HL-60 (cell line): ENCODE results near the gene PSMF1.

Experiments used
- GABPA ChIP-seq: IDR thresholded peaks from 2 replicates; pipeline ENCODE4 v1.6.1; 2012; ENCODE audit warnings: low read depth
- POLR2AphosphoS5 ChIP-seq: IDR thresholded peaks from 2 replicates; pipeline ENCODE4 v1.6.1; 2012; ENCODE audit warnings: low read depth
- TF ChIP-seq, protein P1 (sequence below): IDR thresholded peaks from one replicate; pipeline ENCODE4 v1.5.1; 2011; ENCODE audit warnings: low read length, control low read depth, inconsistent platforms; ENCODE audit not compliant: insufficient read depth
- TF ChIP-seq, protein P2 (sequence below): IDR thresholded peaks from 2 replicates; pipeline ENCODE4 v1.6.1; 2012; ENCODE audit warnings: low read depth; ENCODE audit not compliant: insufficient replicate concordance

DNA sequence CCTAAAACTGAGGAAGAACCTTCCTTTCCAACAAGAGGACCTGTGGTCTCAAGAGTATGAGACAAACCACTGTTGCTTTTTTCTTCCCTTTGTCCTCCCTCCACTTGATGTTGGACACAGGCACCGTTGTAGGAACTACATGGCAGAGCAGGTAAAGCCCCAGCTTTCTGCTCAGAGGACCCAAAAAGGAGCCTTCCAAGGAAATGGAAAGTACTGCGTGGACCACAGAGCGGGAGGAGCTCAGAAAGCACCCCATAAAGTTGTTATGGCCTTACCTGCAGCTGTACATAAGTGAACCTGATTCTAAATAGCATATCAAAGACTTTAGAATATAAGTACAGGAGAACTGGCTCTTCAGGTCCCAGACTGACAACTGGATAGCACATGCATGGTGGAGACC is 36.9 kb downstream of the PSMF1 start:
- TF ChIP-seq, protein P1, sequence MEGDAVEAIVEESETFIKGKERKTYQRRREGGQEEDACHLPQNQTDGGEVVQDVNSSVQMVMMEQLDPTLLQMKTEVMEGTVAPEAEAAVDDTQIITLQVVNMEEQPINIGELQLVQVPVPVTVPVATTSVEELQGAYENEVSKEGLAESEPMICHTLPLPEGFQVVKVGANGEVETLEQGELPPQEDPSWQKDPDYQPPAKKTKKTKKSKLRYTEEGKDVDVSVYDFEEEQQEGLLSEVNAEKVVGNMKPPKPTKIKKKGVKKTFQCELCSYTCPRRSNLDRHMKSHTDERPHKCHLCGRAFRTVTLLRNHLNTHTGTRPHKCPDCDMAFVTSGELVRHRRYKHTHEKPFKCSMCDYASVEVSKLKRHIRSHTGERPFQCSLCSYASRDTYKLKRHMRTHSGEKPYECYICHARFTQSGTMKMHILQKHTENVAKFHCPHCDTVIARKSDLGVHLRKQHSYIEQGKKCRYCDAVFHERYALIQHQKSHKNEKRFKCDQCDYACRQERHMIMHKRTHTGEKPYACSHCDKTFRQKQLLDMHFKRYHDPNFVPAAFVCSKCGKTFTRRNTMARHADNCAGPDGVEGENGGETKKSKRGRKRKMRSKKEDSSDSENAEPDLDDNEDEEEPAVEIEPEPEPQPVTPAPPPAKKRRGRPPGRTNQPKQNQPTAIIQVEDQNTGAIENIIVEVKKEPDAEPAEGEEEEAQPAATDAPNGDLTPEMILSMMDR = no peak
- no peak for TF ChIP-seq GABPA
- TF ChIP-seq POLR2AphosphoS5 = no peak
- TF ChIP-seq, protein P2, sequence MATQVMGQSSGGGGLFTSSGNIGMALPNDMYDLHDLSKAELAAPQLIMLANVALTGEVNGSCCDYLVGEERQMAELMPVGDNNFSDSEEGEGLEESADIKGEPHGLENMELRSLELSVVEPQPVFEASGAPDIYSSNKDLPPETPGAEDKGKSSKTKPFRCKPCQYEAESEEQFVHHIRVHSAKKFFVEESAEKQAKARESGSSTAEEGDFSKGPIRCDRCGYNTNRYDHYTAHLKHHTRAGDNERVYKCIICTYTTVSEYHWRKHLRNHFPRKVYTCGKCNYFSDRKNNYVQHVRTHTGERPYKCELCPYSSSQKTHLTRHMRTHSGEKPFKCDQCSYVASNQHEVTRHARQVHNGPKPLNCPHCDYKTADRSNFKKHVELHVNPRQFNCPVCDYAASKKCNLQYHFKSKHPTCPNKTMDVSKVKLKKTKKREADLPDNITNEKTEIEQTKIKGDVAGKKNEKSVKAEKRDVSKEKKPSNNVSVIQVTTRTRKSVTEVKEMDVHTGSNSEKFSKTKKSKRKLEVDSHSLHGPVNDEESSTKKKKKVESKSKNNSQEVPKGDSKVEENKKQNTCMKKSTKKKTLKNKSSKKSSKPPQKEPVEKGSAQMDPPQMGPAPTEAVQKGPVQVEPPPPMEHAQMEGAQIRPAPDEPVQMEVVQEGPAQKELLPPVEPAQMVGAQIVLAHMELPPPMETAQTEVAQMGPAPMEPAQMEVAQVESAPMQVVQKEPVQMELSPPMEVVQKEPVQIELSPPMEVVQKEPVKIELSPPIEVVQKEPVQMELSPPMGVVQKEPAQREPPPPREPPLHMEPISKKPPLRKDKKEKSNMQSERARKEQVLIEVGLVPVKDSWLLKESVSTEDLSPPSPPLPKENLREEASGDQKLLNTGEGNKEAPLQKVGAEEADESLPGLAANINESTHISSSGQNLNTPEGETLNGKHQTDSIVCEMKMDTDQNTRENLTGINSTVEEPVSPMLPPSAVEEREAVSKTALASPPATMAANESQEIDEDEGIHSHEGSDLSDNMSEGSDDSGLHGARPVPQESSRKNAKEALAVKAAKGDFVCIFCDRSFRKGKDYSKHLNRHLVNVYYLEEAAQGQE = no peak
